Activated CD8-positive, alpha-beta T cell treated with anti-CD3 and anti-CD28 coated beads, Interleukin-2, amount 10 ng/mL, durations not matched to agents 7 days and 5 days (primary cell): ENCODE results near the gene MAPKBP1. TPM values are rescaled to one million over a fixed set of nuclear protein-coding genes. Genes with fewer than 3 reads are reported as not detected.

Experiments
- ATAC-seq: fragments of 150-1000 bp; cut with Tn5 transposase; one replicate; pipeline ENCODE4 v1.10.0; 2021; ENCODE audit warnings: moderate library complexity
- CTCF ChIA-PET: fragments of 350-600 bp; sonication (Branson Sonifier 250); formaldehyde crosslinking; loops from one replicate; lab custom pipeline; 2021; ENCODE audit warnings: antibody characterized with exemption; lab: Charles Lee
- POLR2A ChIA-PET: fragments of 350-600 bp; sonication (Branson Sonifier 250); formaldehyde crosslinking; loops from one replicate; lab custom pipeline; 2021; ENCODE audit warnings: antibody characterized with exemption; lab: Charles Lee
- DNase-seq: peaks from one replicate; pipeline ENCODE4 v3.0.0-alpha.2; 2020
- H3K27ac Mint-ChIP-seq: one replicate; pipeline ENCODE4 v1.8.0; 2021; ENCODE audit warnings: mild to moderate bottlenecking, mixed read lengths
- H3K27me3 Mint-ChIP-seq: one replicate; pipeline ENCODE4 v1.8.0; 2021; ENCODE audit warnings: low read depth, mixed read lengths
- H3K36me3 Mint-ChIP-seq: one replicate; pipeline ENCODE4 v1.8.0; 2021; ENCODE audit warnings: low read depth, mixed read lengths
- H3K4me1 Mint-ChIP-seq: one replicate; pipeline ENCODE4 v1.8.0; 2021; ENCODE audit warnings: low read depth, mixed read lengths
- H3K4me3 Mint-ChIP-seq: one replicate; pipeline ENCODE4 v1.8.0; 2021; ENCODE audit warnings: mild to moderate bottlenecking, mixed read lengths
- H3K9me3 Mint-ChIP-seq: one replicate; pipeline ENCODE4 v1.8.0; 2022; ENCODE audit warnings: mixed read lengths; ENCODE audit not compliant: insufficient read depth
- total RNA-seq, 2 experiments: library from RNA; stranded (reverse); gene quantifications; one replicate each; pipeline ENCODE4 v1.2.3, GENCODE V29; 2021

Gene MAPKBP1
- total RNA-seq, 2 experiments from 2014 or later = 30.4 to 30.9 TPM

DNA sequence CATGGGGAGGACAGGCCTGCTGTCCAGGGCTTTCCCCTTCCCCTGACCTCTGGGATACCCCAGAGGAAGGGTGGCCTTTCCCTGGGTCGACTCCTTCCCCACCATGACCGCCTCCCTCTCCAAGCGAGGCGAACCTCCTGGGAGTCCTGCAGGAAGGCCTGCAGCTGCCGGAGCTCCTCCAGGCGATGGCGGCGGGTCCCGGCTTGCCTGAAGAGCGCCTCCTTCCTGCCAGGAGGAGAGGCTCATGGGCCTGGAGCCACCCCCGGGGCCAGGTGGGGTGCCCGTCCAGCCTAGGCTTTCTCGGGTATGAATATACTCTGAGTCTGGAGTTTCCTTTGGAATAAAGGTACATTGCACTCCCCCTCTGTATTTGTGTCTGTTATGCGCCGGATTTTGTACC lies 84.5 kb downstream of the MAPKBP1 start:
- POLR2A ChIA-PET = no interaction called here
- DNase-seq (no peak), ATAC-seq (no peak)
- H3K27ac Mint-ChIP-seq = no peak overlapping the region
- CTCF ChIA-PET = interaction anchor here (1.9 to 2.2 kb wide), 2 partner anchors 46 to 85 kb away, joined by 5 to 6 read pairs; partner anchors contain the start of gene MAPKBP1
- H3K4me1 Mint-ChIP-seq = peaks cover 15% of the 10 kb centered on the region
- no peak overlapping the region for H3K4me3 Mint-ChIP-seq
- H3K9me3 Mint-ChIP-seq = no peaks in the 10 kb centered on the region
- no peaks in the 10 kb centered on the region for H3K27me3 Mint-ChIP-seq
- H3K36me3 Mint-ChIP-seq = no peaks in the 10 kb centered on the region

DNA sequence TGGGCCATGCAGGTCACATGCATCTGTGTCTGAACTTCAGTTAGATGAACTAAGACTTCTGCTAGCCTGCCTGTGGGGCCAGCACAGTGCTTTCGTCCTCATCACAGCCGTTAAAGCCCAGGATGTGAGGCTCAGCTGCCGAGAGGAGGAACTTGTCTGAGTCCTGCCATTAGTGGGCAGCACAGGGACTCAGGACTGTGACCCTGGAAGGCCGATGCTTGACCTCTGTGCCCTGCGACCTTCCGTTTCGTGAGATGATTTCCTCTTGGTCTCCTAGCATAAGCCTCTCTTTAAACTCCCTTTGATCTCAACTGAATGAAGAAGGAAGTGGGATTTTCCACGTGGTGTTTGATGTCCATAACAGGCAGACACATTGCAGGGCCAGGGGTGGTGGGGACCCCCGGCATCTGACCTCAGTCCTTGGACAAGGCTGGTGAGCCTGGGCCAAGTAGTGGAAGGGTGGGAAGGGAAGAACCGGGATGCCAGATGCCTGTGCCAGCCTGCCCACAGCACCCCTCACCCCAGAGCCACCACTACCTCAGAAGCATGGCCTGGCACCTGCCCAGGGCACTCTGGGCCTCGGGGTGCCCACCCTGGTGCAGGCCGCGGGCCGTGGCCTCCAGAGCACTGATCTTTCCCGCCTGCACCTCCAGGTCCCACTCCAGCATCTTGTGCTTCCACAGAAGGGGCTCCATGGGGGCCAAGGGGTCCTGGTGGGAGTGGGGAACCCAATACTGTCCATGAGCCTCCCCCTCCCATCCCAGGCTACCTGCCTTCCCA lies 86.0 kb downstream of the MAPKBP1 start:
- H3K27ac Mint-ChIP-seq = no peak overlapping the region
- H3K9me3 Mint-ChIP-seq = no peaks in the 10 kb centered on the region
- CTCF ChIA-PET = interaction anchor here (0.7 to 1.9 kb wide), 3 partner anchors 16 to 49 kb away, joined by 3 to 7 read pairs (median 3); no protein-coding TSS in a partner anchor
- ATAC-seq = no peak
- H3K4me1 Mint-ChIP-seq = peaks cover 15% of the 10 kb centered on the region
- no peak overlapping the region for H3K4me3 Mint-ChIP-seq
- POLR2A ChIA-PET = no interaction called here
- H3K27me3 Mint-ChIP-seq = no peaks in the 10 kb centered on the region
- H3K36me3 Mint-ChIP-seq = no peaks in the 10 kb centered on the region
- no peak for DNase-seq

- Mint-ChIP-seq H3K27me3 (no peaks in the 10 kb centered on the region), H3K4me1 (peaks cover 15% of the 10 kb centered on the region), H3K9me3 (no peaks in the 10 kb centered on the region), H3K4me3 (no peak overlapping the region), H3K36me3 (no peaks in the 10 kb centered on the region), H3K27ac (no peak overlapping the region)
- ATAC-seq (peak; percentile 11), DNase-seq (no peak)
- ChIA-PET POLR2A (interaction anchor here (0.8 kb wide), 1 partner anchor 30 kb away, joined by 3 read pairs; no protein-coding TSS in a partner anchor), CTCF (interaction anchor here (1.2 to 1.9 kb wide), 3 partner anchors 43 to 88 kb away, joined by 3 to 7 read pairs (median 4); partner anchors contain the start of gene MAPKBP1)
These were observed 87.6 kb downstream of the MAPKBP1 start for GRCh38 chr15:41861736-41862356.

- Mint-ChIP-seq H3K9me3 (no peaks in the 10 kb centered on the region), H3K4me3 (no peak overlapping the region), H3K4me1 (peaks cover 15% of the 10 kb centered on the region), H3K27me3 (no peaks in the 10 kb centered on the region), H3K27ac (no peak overlapping the region), H3K36me3 (no peaks in the 10 kb centered on the region)
- POLR2A ChIA-PET = interaction anchor here (0.8 to 0.9 kb wide), 2 partner anchors 11 to 31 kb away, joined by 3 read pairs; no protein-coding TSS in a partner anchor
- no peak for ATAC-seq
- CTCF ChIA-PET = interaction anchor here (1.2 kb wide), 1 partner anchor 42 kb away, joined by 3 read pairs; no protein-coding TSS in a partner anchor
- DNase-seq = no peak
These were observed 88.3 kb downstream of the MAPKBP1 start for GRCh38 chr15:41862515-41863116.

DNA sequence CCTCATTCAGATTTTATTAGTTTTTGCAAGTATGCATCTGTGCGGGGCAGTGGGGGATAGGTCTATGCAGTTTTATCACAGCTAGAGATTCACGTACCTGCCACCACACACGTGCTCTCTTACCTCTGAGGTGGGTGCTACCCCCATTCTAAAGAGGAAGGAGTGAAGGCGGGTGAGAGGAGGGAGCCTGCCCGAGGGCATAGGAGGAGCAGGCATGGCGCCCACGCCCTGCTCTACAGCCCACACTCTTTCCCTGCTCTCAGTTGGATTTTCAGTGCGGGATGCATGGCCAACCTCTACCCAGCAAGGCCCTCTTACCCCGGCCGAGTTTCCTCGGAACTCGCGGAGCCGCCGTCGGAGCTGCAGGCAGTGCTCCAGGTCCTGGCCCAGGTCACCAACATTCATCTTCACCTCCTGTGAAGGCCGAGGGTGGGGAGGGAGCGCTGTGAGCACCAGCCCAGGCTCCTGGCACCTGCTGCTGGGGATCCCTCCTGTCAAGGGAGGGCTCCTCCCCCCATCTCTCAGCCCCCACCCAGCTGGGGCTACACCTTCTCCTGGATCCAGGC lies 91.3 kb downstream of the MAPKBP1 start:
- peaks cover 10% of the 10 kb centered on the region for H3K4me1 Mint-ChIP-seq
- H3K9me3 Mint-ChIP-seq = no peaks in the 10 kb centered on the region
- ATAC-seq = no peak
- H3K27me3 Mint-ChIP-seq = no peaks in the 10 kb centered on the region
- no peak overlapping the region for H3K27ac Mint-ChIP-seq
- H3K4me3 Mint-ChIP-seq = no peak overlapping the region
- H3K36me3 Mint-ChIP-seq = no peaks in the 10 kb centered on the region
- CTCF ChIA-PET = interaction anchor here (1.6 kb wide), 1 partner anchor 39 kb away, joined by 4 read pairs; no protein-coding TSS in a partner anchor
- POLR2A ChIA-PET = no interaction called here
- DNase-seq = no peak

GRCh38 chr15:41866263-41866703 lies 92.0 kb downstream of the MAPKBP1 start:
- Mint-ChIP-seq H3K9me3 (no peaks in the 10 kb centered on the region), H3K27ac (no peak overlapping the region), H3K27me3 (no peaks in the 10 kb centered on the region), H3K4me1 (peaks cover 12% of the 10 kb centered on the region), H3K4me3 (no peak overlapping the region), H3K36me3 (no peaks in the 10 kb centered on the region)
- ChIA-PET POLR2A (no interaction called here), CTCF (interaction anchor here (1.6 kb wide), 1 partner anchor 39 kb away, joined by 4 read pairs; no protein-coding TSS in a partner anchor)
- no peak for DNase-seq
- ATAC-seq = no peak

- Mint-ChIP-seq H3K27ac (no peak overlapping the region), H3K27me3 (no peaks in the 10 kb centered on the region), H3K9me3 (no peaks in the 10 kb centered on the region), H3K36me3 (no peaks in the 10 kb centered on the region), H3K4me3 (no peak overlapping the region), H3K4me1 (peaks cover 12% of the 10 kb centered on the region)
- no peak for ATAC-seq
- CTCF ChIA-PET = interaction anchor here (1.6 kb wide), 1 partner anchor 38 kb away, joined by 4 read pairs; no protein-coding TSS in a partner anchor
- POLR2A ChIA-PET = no interaction called here
- DNase-seq = no peak
These were observed 92.7 kb downstream of the MAPKBP1 start for GRCh38 chr15:41866872-41867579.

GRCh38 chr15:41868321-41868720 lies 94.0 kb downstream of the MAPKBP1 start:
- POLR2A ChIA-PET = no interaction called here
- ATAC-seq = no peak
- peaks cover 9% of the 10 kb centered on the region for H3K4me1 Mint-ChIP-seq

GRCh38 chr15:41869770-41870688 lies 95.7 kb downstream of the MAPKBP1 start:
- H3K4me1 Mint-ChIP-seq = peaks cover 9% of the 10 kb centered on the region
- DNase-seq (no peak), ATAC-seq (no peak)
- H3K27ac Mint-ChIP-seq = peak overlapping the region; percentile 89
- H3K36me3 Mint-ChIP-seq = no peaks in the 10 kb centered on the region
- H3K9me3 Mint-ChIP-seq = no peaks in the 10 kb centered on the region
- H3K27me3 Mint-ChIP-seq = no peaks in the 10 kb centered on the region
- ChIA-PET CTCF (interaction anchor here (1.1 to 1.7 kb wide), 5 partner anchors 11 to 97 kb away, joined by 3 to 8 read pairs (median 5); no protein-coding TSS in a partner anchor), POLR2A (interaction anchor here (0.7 to 1.0 kb wide), 3 partner anchors 13 to 35 kb away, joined by 3 read pairs; no protein-coding TSS in a partner anchor)
- no peak overlapping the region for H3K4me3 Mint-ChIP-seq

More at GRCh38 chr15:41868321-41868720, 94.0 kb downstream of the MAPKBP1 start:
- H3K36me3 Mint-ChIP-seq = no peaks in the 10 kb centered on the region
- no peak overlapping the region for H3K4me3 Mint-ChIP-seq
- H3K9me3 Mint-ChIP-seq = no peaks in the 10 kb centered on the region
- CTCF ChIA-PET = no interaction called here
- no peak overlapping the region for H3K27ac Mint-ChIP-seq
- no peak for DNase-seq
- H3K27me3 Mint-ChIP-seq = no peaks in the 10 kb centered on the region

DNA sequence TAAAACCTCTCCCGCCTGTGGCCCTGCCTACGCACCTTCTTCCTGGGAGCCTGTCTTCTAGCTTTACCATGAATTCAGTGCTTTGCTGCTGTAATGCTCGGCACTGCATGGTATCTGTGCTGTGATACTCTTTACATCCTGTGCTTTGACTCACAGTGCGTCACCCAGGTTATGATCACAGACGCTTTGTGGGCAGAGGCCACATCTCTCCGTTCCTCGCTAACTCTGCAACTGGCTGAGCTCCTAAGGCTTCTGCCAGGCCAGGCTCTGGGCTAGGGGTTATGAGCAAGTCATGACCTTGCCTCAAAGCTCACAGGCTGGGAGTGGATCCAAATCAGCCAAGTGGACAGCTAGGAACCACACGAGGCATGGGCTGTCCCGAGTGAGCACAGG lies 96.4 kb downstream of the MAPKBP1 start:
- no peaks in the 10 kb centered on the region for H3K9me3 Mint-ChIP-seq
- peak; percentile 66 for DNase-seq
- H3K4me3 Mint-ChIP-seq = no peak overlapping the region
- H3K4me1 Mint-ChIP-seq = peaks cover 9% of the 10 kb centered on the region
- peak overlapping the region; percentile 89 for H3K27ac Mint-ChIP-seq
- no peaks in the 10 kb centered on the region for H3K27me3 Mint-ChIP-seq
- POLR2A ChIA-PET = interaction anchor here (0.7 to 1.0 kb wide), 3 partner anchors 14 to 34 kb away, joined by 3 read pairs; no protein-coding TSS in a partner anchor
- CTCF ChIA-PET = interaction anchor here (1.1 to 1.7 kb wide), 5 partner anchors 10 to 98 kb away, joined by 3 to 8 read pairs (median 5); no protein-coding TSS in a partner anchor
- peak; percentile 86 for ATAC-seq
- H3K36me3 Mint-ChIP-seq = no peaks in the 10 kb centered on the region
